G401 (cell line): Measurements from ENCODE around the gene POU5F1. TPM values are rescaled to one million over a fixed set of nuclear protein-coding genes. Genes with fewer than 3 reads are reported as not detected.
A peak's percentile ranks its signal among the peaks of the same experiment; 100 is the strongest.
"Not testable (repeated sequence)": the region's sequence is repeated elsewhere in the genome, so short reads cannot be mapped to it uniquely, and the experiment has no call there.

Source experiments
- DNase-seq: peaks from one replicate; pipeline ENCODE4 v3.0.0-alpha.2; 2015; ENCODE audit warnings: low spot score
- in situ Hi-C: cut with HindIII; loops from 2 replicates; pipeline ENCODE4 v1.10.0; 2016; ENCODE audit warnings: low sequenced_read_pairs, mixed read lengths
- total RNA-seq: library from RNA; depleted of rRNA; stranded (reverse); fragments of >200 nt; shearing (Covaris generic); gene quantifications from 2 replicates; pipeline ENCODE4 v1.2.3, GENCODE V29; 2014

The POU5F1 gene
- total RNA-seq, 1 experiment from 2014 or later: not detected

DNA sequence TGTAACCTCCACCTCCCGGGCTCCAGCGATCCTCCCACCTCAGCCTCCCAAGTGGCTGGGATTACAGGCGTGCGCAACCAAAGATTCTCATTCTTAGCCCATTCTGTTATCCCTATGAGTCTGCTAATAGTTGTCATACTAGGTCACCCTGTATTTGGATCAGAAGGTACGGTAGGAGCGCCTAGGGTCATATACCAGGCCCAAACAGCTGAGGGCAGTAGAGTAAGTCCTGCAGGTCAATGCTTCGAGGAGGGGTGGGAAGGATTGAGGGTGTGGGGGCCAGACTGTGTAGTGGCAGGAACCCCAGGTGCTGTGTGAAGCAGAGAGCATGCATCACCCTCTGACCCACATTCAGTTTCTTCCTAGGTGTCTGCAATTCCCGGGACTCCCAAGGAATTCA lies 22.7 kb upstream of the POU5F1 start:
- in situ Hi-C loops: no loop called here
- DNase-seq: no peak

DNA sequence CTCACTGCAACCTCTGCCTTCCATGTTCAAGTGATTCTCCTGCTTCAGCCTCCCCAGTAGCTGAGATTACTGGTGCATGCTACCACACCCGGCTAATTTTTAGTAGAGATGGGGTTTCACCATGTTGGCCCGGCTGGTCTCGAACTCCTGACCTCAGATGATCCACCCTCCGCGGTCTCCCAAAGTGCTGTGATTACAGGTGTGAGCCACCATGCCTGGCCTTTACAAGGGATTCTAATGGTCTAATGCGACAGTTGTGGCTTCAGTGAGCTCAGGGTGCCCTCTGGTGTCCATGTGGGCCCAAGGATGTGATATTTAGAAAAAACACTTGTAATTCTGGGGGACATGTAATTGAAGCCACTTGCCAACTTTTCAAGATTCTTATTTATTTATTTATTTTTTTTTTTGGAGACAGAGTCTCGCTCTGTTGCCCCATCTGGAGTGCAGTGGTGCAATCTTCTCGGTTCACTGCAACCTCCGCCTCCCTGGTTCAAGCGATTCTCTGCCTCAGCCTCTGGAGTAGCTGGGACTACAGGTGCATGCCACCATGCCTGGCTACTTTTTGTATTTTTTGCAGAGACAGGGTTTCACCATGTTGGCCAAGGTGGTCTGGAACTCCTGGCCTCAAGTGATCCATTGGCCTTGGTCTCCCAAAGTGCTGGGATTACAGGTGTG lies 22.1 kb upstream of the POU5F1 start:
- in situ Hi-C loops: not testable (repeated sequence)
- DNase-seq: peak; percentile 77

- in situ Hi-C loops: no loop called here
- DNase-seq: no peak
These were observed 20.0 kb upstream of the POU5F1 start for GRCh38 chr6:31190488-31190887.

DNA sequence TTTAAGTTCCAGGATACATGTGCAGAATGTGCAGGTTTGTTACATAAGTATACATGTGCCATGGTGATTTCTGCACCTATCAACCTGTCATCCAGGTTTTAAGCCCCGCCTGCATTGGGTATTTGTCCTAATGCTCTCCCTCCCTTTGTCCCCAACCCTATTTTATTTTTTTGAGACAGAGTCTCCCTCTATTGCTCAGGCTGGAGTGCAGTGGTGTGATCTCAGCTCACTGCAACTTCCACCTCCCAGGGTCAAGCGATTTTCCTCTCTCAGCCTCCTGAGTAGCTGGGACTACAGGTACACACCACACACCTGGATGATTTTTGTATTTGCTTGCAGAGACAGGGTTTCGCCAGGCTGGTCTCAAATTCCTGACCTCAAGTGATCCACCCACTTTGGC lies 18.7 kb upstream of the POU5F1 start:
- in situ Hi-C loops, DNase-seq: not testable (repeated sequence)

DNA sequence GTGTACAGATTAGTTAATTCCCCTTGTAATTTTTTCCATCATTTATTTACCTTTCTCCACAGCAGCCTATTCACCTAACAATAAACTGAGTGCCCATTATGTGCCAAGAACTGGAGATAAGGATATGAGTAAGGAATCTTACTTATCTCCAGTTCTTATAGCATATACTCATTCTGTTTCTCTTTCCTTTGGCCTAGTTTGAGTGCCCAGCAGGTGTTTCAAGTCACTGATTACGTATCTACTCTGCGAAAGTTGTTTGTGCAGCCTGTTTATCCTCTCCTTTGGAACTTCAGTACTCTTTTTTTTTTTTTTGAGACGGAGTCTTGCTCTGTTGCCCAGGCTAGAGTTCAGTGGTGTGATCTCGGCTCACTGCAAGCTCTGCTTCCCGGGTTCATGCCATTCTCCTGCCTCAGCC lies 17.3 kb upstream of the POU5F1 start:
- in situ Hi-C loops: no loop called here
- DNase-seq: no peak

- in situ Hi-C loops: no loop called here
These were observed 15.7 kb upstream of the POU5F1 start for GRCh38 chr6:31186052-31186734.

DNA sequence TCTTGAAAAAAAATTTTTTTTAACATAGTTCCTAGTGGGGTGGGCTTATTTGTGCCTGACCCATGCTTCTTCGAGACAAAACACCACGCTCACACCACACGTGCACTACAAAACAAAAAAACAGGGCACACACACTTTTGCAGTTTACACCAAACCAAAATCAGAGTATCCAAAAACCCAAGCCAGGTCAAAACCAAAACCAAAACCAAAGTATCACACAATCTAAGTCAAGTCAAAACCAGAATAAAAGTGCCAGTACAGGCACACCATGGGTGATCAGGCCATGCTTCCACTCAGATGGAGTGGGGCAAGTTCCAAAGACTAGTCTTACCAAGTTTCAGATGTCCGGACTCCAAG lies 15.2 kb upstream of the POU5F1 start:
- in situ Hi-C loops, DNase-seq: not testable (repeated sequence)

More at GRCh38 chr6:31186052-31186734, 15.7 kb upstream of the POU5F1 start:
- no peak for DNase-seq

DNA sequence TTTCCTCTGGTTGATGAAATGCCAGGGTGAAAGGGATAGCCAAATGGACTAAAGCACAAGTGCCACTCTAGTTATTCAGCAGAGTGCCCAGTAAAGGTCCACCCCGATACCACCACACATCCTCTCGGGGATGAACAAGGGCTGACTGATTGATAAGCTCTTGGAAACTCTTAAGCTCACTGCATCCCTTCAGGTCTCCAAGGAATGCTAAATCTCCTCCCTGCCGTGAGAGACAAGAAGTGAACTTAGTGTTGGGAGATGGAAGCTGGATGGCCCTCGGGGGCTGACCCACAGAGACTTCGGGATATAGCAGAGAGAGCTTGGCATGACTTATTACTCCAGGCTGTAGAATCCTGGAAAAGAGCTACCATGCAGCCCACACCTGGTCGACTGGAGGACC lies 13.4 kb upstream of the POU5F1 start:
- in situ Hi-C loops, DNase-seq: not testable (repeated sequence)

- in situ Hi-C loops, DNase-seq: not testable (repeated sequence)
These were observed 12.8 kb upstream of the POU5F1 start for GRCh38 chr6:31183287-31183686.

- in situ Hi-C loops: no loop called here
- peak; percentile 65 for DNase-seq
These were observed 10.0 kb upstream of the POU5F1 start for GRCh38 chr6:31180500-31180899.

DNA sequence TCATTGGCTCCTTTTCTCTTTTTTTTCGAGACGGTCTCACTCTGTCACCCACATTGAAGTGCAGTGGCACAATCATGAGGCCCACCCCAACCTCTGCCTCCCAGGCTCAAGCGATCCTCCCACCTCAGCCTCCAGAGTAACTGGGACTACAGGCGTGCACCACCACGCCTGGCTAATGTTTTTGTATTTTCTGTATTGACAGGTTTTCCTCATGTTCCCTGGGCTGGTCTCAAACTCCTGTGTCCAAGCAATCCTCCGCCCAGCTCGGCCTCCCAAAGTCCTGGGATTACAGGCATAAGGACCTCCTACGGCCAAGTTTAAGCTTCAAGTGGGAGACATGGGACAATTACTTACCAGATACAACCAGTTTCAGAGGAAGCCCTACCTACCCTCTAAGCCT lies 9.4 kb upstream of the POU5F1 start:
- in situ Hi-C loops: no loop called here
- no peak for DNase-seq

GRCh38 chr6:31179042-31179386 lies 8.5 kb upstream of the POU5F1 start:
- no peak for DNase-seq
- in situ Hi-C loops: no loop called here

DNA sequence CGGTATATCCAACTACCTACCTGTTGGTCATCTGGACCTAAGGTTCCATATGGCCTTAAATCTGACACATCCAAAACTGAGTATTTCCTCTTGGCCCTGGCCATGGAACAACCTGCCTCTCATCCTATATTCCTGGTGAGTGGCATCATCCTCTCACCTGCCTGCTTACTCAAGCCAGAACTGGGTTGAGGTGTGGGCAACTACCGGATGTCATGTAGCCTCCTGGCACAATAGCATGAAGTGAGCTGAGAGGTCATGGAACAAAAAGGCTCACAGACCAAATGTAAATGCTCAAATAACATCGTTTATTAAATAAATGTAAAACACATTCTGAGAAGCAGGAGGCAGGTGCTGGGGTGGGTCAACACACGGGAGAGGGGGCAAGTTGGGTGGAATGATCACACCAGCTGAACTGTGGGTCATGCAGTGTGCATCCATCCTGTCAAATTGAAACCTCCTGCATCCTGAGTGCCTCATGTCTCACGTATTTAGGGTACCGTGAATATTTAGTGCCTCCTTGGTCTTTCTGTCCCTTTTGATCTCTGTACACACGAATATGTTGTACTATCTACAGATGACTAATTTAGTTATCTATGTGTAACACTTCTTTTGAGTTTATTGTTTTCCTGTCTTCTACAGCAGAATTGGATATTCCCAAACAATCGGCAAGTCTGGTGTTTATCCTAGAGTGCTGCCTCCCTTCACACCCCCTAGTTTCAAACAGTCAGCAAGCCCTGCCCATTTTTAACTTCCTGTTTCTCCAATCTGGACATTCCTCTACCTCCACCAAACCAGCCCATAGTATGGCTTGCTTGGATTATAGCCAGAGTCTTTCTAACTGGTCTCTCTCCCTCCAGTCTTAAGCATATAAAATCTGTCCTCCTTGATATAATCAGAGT lies 7.9 kb upstream of the POU5F1 start:
- in situ Hi-C loops: no loop called here
- no peak for DNase-seq

GRCh38 chr6:31175971-31176370 lies 5.5 kb upstream of the POU5F1 start:
- DNase-seq: no peak
- in situ Hi-C loops: no loop called here

- in situ Hi-C loops: no loop called here
- no peak for DNase-seq
These were observed 3.9 kb upstream of the POU5F1 start for GRCh38 chr6:31174378-31174777.

DNA sequence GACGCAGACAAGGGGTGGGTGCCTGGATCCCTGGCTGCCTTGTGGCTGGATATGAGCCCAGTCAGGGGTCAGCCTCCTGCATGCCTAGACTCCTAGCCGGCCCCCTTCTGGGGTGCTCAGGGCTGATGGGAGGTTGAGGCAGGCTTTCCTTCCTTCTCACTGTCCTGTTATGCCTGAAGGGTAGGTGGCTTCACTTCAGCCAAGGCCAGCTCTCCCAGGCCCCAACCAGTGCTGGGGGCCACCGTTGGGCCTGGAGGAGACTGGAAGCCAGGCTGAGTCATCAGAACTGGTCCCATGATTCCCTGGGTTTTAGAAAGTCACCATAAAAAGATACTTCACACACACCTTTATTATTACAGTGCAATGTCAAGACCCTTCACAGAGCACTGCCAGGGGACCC lies 2.9 kb upstream of the POU5F1 start:
- in situ Hi-C loops: no loop called here

DNA sequence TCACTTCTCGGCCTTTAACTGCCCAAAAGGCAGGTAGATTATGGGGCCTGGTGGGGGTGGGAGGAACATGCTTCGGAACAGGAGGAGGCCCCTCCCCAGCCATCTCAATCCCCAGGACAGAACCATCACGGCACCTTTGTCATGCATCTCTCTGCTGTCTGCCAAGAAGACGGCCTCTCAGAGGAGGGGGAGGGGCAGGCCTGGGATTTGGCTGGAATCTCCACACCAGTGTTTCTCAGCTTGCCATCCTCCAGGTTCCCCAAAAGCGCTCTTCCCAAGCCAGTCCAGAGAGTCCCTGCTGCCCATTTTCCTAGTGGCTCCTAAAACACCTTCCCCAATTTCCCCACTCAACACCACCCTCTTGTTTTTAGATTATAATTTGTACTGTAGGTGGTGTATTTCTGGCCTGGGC lies 2.5 kb upstream of the POU5F1 start:
- in situ Hi-C loops: no loop called here
- DNase-seq: peak; percentile 13

More for the DNA sequence above, 2.9 kb upstream of the POU5F1 start:
- DNase-seq: no peak

GRCh38 chr6:31171931-31172905 lies 1.7 kb upstream of the POU5F1 start:
- DNase-seq: no peak
- in situ Hi-C loops: no loop called here
